Erythroblast (primary cell): ENCODE data around the gene ZBTB7B.

Experiments used
- GATA1 ChIP-seq: IDR thresholded peaks from 2 replicates; pipeline ENCODE4 v1.6.1; 2011; ENCODE audit warnings: low read depth, mild to moderate bottlenecking, control low read depth, low read length, moderate library complexity
- POLR2A ChIP-seq: IDR thresholded peaks from 2 replicates; pipeline ENCODE4 v1.6.1; 2011; ENCODE audit warnings: mild to moderate bottlenecking, low read length

DNA sequence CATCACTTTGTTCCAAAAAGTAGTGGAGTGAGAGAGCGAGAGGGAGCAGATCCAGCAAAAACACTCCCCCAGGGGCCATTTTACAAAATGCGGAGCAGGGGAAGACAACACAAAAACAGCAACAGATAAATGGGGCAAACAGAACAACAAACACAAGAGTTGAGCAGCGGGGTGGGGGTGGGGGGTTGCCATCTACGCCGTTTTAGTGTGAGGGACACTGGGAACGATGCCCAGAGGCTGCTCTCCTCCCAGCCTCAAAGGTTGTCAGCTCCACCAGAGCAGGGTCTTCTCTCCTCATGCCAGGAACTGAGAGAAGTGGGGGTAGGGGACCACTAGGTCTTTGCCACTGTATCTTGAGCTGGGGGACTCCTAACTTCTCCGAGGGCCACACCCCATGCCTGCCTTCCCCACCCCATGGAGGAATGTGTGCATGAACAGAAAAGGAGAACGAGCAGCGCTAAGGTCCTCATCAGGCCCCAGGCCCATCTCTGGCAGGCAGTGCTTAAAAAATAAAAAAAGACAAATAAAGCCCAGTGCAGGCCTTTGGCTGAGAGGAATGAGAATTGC, 45.4 kb upstream of the ZBTB7B start:
- TF ChIP-seq POLR2A (no peak), GATA1 (no peak)
